ENCODE results near the gene YBX3.

YBX3 gene

GRCh38 chr12:10721651-10722501, 1.2 kb downstream of the YBX3 start:
- peak; percentile 25 for DNase-seq (ENCODE audit: low read depth)

- no peak for DNase-seq (ENCODE audit: low read depth)
These were observed 2.0 kb downstream of the YBX3 start for GRCh38 chr12:10720974-10721650.

GRCh38 chr12:10719482-10719881, 3.6 kb downstream of the YBX3 start:
- DNase-seq (ENCODE audit: low read depth) = no peak

DNA sequence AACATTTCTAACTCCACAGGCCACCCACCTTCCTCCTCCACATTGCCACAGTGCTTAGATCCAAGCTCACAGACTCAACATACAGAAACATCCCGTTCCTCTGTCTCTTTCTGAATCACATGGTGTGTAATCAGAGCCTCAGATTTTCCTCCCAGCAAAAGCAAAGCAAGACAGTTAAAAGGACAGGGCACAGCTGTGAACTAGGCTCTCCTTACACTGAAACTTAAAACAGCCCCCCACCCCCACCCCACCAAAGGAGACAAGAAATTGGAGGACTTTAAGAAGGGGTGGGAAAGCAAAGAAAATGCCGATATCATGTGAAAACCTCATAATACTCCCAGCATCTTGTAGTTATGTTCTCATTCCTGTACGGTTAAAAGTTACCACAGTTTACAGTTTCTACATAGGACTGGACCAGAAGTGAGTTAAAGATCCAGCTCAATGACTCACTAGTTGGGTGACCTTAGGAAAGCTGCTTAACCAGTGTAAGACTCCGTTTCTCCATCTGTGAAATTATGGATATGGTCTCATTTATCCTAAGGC, 4.8 kb downstream of the YBX3 start:
- no peak for DNase-seq (ENCODE audit: low read depth)

DNA sequence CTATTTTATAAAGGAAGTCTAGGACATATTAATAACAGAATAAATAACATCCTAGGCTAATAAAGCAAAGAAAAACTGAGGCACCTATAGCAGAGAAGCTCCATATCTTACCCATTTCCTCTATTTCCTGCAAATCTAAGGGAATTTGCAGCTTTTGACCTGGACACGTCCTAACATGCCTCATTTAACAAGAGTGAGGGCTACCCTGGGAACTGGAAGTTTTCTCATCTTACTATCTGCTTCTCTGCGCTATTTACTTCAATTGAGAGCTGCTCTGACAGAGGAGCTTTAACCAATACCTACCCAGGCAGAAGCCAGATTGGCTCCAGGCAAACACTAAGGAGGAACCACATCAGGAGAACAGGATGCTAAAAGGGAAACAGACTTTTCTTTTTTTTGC, 5.7 kb downstream of the YBX3 start:
- DNase-seq (ENCODE audit: low read depth) = no peak

- no peak for DNase-seq (ENCODE audit: low read depth)
These were observed 6.3 kb downstream of the YBX3 start for GRCh38 chr12:10716704-10717315.

- DNase-seq (ENCODE audit: low read depth) = no peak
These were observed 6.8 kb downstream of the YBX3 start for GRCh38 chr12:10716277-10716676.

GRCh38 chr12:10715491-10715890, 7.6 kb downstream of the YBX3 start:
- no peak for DNase-seq (ENCODE audit: low read depth)

- DNase-seq (ENCODE audit: low read depth) = no peak
These were observed 13.3 kb downstream of the YBX3 start for GRCh38 chr12:10709808-10710207.

DNA sequence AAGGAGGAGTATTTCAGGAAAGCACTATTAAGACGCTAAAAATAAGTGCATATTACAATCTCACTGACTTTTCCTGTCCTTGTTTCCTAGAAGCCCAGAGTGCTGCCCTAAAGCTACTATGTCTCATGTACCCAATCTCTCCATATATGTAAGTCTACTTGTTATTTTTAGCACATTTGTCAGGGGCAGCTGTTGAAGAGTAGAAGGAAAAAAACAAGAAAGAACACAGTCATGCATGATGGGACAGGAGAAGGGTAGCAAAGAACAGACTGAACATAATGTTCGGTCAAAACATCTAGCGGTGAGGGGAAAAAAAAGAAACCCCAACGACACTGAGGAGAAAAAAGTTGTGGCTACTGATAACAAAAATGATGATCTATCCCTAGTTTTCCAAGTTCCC, 14.3 kb downstream of the YBX3 start:
- DNase-seq (ENCODE audit: low read depth) = no peak

DNA sequence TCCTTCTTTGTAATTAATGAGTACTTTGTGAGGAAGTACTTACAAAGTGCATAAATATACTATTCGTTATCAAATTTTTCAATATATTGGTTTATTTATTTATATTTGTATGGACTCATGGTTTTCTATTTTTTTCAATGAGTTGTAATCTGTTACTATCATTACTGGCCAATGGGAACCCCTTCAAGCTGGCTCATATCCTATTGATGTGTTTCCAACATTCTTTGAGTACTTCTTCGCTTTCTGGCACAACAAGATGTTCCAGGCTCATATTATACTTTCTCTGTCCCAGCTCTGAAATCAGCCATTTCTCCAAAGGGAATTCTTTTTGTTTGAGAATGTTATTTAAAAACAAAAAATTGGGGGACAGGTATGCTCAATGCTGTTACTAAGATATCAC, 17.5 kb downstream of the YBX3 start:
- no peak for DNase-seq (ENCODE audit: low read depth)

GRCh38 chr12:10701843-10702242, 21.3 kb downstream of the YBX3 start:
- no peak for DNase-seq (ENCODE audit: low read depth)

DNA sequence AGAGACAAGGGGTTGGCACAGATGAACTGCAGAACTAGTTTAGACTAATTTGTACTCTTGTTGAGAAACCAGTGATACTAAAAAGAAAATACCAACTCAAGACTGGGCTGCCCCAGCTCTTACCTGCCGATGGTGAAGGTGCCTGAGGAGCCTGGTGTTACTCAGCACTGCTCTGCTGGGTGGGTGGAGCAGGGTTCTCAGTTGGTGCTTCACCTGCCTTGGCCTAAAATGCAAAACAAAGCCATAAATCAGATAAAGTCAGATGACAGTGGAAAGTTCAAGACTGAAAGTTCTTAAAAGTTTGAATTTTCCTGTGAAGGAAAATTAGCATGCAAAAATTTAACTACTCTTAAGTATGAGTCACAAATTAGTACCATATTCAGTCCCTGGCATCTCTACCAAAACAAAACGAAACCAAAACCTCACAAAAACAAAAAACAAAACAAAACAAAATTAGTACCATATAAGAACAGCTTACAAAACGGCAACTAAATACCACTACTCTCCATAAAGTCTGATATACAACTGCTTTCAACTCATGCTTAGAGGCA, 21.9 kb downstream of the YBX3 start:
- no peak for DNase-seq (ENCODE audit: low read depth)

- DNase-seq (ENCODE audit: low read depth) = no peak
These were observed 22.5 kb downstream of the YBX3 start for GRCh38 chr12:10700581-10700980.

DNA sequence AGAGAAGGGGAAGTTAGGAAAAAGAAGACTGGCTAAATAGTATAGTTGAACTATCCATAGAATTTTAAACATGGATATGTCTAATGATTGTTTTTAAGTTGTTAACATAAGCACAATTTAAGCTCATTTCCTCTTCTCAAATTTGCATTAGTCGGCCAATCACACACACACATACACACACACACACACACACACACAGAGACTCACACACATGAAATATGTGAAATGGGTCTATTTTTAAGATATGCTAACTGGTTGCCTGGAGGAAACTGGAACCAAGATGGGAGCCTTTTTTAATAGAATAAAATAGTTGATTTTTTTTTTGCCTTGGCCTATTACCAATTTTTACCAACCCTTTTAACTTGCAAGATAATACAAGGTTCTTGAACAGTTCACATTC, 25.3 kb downstream of the YBX3 start:
- no peak for DNase-seq (ENCODE audit: low read depth)

DNA sequence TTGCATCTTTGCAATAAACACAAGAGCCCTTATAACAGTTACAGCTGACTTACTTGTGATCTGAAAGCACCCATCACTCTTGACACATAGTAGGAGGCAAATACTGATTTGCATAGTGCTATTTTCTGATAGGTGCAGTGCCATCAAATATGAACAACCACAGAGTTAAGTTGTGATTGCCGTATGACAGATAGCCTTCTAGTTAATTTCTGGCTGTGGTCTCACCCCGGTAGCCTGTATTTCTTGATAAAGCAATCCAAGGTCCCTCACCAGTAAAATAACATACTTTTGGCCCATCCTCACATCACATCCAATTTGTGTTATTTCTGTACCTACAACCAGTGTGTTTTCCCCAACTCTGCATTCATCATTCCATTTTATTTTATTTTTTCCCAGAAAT, 26.0 kb downstream of the YBX3 start:
- no peak for DNase-seq (ENCODE audit: low read depth)

DNA sequence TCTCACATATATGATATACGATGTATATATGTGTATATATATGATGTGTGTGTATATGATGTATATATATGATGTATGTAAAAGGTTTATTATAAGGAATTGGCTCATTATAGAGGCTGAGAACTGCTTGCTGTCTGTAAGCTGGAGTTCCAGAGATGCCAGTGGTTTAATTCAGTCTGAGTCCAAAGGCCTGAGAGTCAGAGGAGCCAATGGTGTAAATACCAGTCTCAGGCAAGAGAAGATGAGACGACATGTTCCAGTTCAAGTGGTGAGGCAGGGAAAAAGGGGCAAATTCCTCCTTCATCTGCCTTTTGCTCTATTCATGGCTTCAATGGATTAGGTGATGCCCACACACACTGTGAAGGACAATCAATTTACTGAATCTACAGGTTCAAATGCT, 32.2 kb downstream of the YBX3 start:
- no peak for DNase-seq (ENCODE audit: low read depth)

DNA sequence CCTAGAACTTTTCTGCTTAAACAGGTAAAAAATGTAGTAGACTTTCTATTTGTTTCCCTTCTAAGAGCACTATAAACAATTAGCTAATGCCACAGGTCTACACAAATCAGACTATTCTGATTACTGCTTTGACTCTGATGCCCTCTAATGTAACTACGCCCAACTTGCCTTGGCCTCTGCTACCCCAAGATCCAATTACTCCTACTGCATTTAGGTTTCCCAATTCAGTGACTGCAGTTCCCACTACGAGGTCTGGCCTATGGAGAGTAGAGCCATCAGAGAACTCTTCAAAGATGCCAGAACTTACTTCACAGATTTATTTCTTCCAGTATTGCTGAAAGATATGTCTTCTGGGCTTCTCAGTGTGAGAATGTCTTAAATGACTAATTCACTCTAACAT, 34.0 kb downstream of the YBX3 start:
- no peak for DNase-seq (ENCODE audit: low read depth)

- no peak for DNase-seq (ENCODE audit: low read depth)
These were observed 35.1 kb downstream of the YBX3 start for GRCh38 chr12:10688042-10688441.

GRCh38 chr12:10673659-10674384, 49.3 kb downstream of the YBX3 start, which contains the start of gene STYK1:
TSS of gene STYK1 (minus strand) at chr12:10674052. CDS start at chr12:10634618, 39,434 bp downstream.
- peak; percentile 52 for DNase-seq (ENCODE audit: low read depth)

- DNase-seq (ENCODE audit: low read depth) = no peak
These were observed 50.8 kb downstream of the YBX3 start for GRCh38 chr12:10672231-10672868.

Measured in stimulated activated CD8-positive, alpha-beta memory T cell treated with anti-CD3 and anti-CD28 coated beads, Interleukin-15, amount 100 ng/mL, for 24 hours (primary cell).